ENCODE measurements around the gene PDSS1.

DNA sequence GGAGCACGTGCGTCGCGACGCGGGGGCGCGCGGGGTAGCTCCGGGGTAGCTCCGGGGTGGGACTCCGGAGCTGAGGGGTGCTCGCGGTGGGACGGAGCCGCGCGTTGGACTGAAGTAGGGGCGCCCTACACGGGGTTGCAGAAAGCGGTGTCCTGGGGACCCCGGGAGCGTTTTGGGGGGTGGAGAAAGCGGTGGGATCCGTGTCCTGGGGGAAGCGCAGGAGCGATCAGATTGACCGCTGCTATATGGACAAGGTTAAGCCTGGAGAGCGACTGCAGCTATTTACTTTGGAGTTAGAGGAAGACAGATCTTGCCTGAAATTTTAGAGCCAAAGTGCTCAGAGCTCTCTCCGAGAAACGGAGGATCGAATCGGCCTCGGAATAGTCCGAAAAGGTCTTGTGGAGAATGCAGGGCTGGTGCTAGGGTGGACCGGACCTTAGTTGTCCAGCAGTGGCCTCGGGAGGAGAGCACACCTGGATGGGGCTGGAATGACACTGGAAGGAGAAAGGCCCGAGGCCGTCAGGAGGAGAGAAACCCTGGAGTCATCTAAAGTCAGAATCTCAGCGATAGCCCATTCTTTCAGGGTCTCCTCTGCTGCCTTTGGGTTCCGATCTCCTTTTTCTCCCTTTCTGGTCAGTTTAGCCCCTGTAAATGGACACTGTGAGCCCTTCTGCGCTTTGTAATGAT lies 564 bp downstream of the PDSS1 start:
- TF ChIP-seq POLR2AphosphoS5 (IDR thresholded peaks at IDR 0.05; ENCODE audit: control insufficient read depth, insufficient read depth, low read depth, low read length) (no peak), ZNF121 (CRISPR knock-in tag; conservative IDR thresholded peaks at IDR 0.05) (no peak), TAF1 (IDR thresholded peaks at IDR 0.05; ENCODE audit: control insufficient read depth, extremely low read depth, insufficient read depth, low read length, severe bottlenecking) (no peak), ZNF24 (IDR thresholded peaks at IDR 0.05) (no peak), NFYB (IDR thresholded peaks at IDR 0.05; ENCODE audit: extremely low read depth, insufficient read length) (no peak), MTA2 (IDR thresholded peaks at IDR 0.05; ENCODE audit: low read depth) (no peak), STAG1 (CRISPR knock-in tag; IDR thresholded peaks at IDR 0.05; ENCODE audit: borderline replicate concordance) (no peak), CTCF (IDR thresholded peaks at IDR 0.05 in 2 of 3, conservative IDR thresholded peaks at IDR 0.05 in 1 of 3; ENCODE audit: insufficient read depth in 2 of 3, low read depth in 1 of 3, low read length in 3 of 3) (no peak), EHMT2 (IDR thresholded peaks at IDR 0.05) (no peak), JUN (IDR thresholded peaks at IDR 0.05; ENCODE audit: borderline replicate concordance, low read depth, low read length) (no peak), JUN (CRISPR knock-in tag; IDR thresholded peaks at IDR 0.05; ENCODE audit: borderline replicate concordance) (no peak)

Measured in K562 (cell line).